ENCODE data around the gene LLGL1.

DNA sequence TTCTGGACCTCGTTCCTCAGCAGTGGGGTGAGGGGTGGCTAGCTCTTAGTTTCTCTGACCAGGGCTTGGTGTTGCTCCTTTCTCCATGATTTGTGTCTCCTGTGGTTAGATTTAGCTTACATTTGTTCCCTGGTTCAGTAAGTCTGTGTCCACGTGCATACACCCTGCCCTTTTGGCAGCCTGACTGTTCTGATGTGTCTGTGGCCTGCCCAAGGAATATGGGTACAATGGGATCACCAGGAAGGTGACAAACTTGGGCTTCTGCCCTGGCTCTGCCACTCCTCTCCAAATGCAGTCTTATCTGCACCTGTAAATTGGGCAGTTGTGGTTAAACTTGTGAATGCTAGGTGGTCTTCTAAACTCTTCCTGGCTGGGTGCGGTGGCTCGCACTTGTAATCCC, 24.3 kb upstream of the LLGL1 start:
- TF ChIP-seq NFRKB (IDR thresholded peaks at IDR 0.05) (no peak), SP1 (IDR thresholded peaks at IDR 0.05) (no peak), BHLHE40 (IDR thresholded peaks at IDR 0.05; ENCODE audit: borderline replicate concordance) (no peak), SUZ12 (IDR thresholded peaks at IDR 0.05) (no peak), ZNF384 (IDR thresholded peaks at IDR 0.05) (no peak), FOXK2 (IDR thresholded peaks at IDR 0.05) (no peak), TARDBP (IDR thresholded peaks at IDR 0.05) (no peak), L3MBTL2 (conservative IDR thresholded peaks at IDR 0.05) (no peak), FOXA1 (IDR thresholded peaks at IDR 0.05) (no peak), ARNT (IDR thresholded peaks at IDR 0.05) (no peak), LEF1 (IDR thresholded peaks at IDR 0.05; ENCODE audit: borderline replicate concordance) (no peak), HDGF (IDR thresholded peaks at IDR 0.05; ENCODE audit: borderline replicate concordance) (no peak), FOXM1 (IDR thresholded peaks at IDR 0.05; ENCODE audit: borderline replicate concordance) (no peak)
- TF ChIP-seq, protein P1, sequence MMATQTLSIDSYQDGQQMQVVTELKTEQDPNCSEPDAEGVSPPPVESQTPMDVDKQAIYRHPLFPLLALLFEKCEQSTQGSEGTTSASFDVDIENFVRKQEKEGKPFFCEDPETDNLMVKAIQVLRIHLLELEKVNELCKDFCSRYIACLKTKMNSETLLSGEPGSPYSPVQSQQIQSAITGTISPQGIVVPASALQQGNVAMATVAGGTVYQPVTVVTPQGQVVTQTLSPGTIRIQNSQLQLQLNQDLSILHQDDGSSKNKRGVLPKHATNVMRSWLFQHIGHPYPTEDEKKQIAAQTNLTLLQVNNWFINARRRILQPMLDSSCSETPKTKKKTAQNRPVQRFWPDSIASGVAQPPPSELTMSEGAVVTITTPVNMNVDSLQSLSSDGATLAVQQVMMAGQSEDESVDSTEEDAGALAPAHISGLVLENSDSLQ (IDR thresholded peaks at IDR 0.05) = no peak
